ENCODE results near the gene RELCH.
A peak's percentile ranks its signal among the peaks of the same experiment; 100 is the strongest.

Gene RELCH

DNA sequence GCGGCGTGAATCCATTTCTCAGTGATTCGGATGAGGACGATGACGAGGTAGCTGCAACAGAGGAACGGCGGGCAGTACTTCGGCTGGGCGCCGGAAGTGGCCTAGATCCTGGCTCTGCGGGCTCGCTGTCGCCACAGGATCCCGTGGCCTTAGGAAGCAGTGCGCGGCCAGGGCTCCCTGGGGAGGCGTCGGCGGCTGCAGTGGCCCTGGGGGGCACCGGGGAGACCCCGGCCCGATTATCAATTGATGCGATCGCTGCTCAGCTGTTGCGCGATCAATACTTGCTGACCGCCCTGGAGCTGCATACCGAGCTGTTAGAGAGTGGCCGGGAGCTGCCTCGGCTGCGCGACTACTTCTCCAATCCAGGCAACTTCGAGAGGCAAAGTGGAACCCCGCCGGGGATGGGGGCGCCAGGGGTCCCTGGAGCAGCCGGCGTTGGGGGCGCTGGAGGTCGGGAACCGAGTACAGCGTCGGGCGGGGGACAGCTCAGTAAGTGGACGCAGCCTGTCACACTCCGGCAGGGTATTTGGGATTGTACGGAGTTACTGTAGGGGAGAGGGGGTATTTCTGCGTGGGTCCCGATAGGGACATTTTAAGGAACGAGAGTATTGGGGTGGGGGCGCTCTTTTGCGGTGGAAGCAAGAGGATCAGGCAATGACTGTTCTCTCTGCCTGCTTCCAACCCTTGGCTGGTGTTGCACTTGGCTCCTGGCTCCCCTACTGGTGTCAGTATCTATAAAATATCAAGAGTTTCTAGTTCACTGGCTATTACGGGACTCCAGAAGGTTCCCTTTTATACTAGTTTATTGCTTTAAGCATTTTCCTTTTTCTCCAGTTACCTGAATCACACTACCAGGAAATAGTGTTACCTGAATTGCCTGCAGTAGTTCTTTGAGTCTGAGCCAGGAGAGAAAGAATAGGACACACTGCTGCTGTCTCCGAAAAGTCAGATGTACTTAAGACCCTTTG is 772 bp downstream of the RELCH start:
- DNase-seq: no peak

- DNase-seq: no peak
These were observed 2.2 kb downstream of the RELCH start for GRCh38 chr18:62189208-62189607.

- DNase-seq: no peak
These were observed 9.0 kb downstream of the RELCH start for GRCh38 chr18:62196079-62196478.

- DNase-seq: no peak
These were observed 9.9 kb downstream of the RELCH start for GRCh38 chr18:62196980-62197379.

- DNase-seq: no peak
These were observed 11.2 kb downstream of the RELCH start for GRCh38 chr18:62198259-62198658.

- DNase-seq: no peak
These were observed 12.6 kb downstream of the RELCH start for GRCh38 chr18:62199629-62200028.

DNA sequence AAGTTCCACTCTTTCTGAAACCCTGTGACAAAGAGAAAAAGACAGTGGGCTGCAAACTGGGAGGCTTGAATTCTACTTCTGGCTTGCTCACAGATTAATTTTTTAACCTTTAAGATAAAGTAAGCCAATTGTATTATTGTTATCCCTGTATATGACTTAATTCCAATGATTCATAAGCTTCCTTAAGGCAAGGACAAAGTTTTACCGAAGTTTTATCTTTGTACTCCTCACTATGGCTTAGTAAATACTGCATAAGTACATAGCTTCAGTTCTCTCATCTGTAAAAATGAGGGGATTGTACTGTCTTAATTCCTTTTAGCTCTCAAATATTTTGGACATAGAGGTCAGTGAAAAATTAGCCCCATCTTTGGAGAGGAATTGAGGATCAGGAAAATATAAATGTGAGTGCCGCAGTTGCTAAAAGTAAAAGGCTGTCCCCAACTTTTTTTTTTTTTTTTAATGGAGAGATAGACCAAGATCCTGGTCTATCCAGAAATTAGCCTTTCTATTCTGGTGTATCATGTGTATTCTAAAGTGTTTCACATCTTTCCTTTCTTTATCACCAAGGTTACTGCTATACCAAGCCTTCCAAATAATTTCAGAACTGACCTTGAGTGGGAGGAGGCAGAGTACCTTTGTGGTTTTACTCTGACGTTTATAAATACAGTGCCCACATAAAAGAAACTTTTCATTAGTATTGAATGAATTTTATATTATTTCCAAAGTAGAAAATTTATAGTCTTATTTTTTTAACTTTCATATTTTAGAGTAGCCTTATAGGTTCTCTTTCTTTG is 13.3 kb downstream of the RELCH start:
- no peak for DNase-seq

DNA sequence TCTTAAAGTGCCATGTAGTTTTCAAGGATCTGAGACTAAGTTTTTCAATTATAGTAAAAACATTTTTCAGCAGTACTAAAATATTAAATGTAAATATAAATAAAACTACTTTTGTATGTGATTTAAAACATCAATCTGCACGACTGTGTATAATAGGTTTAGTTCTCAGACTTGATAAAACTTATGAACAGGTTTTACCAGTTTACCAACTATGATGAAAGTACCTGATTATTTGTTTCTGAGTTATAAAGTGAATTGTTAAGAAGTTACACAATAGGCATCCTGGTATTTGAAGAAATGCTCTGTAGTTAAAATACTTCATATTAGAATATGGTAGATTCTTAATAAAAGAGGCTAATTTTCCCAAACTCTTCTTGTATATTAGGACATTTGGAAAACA is 14.8 kb downstream of the RELCH start:
- no peak for DNase-seq

GRCh38 chr18:62205824-62206223 is 18.8 kb downstream of the RELCH start:
- no peak for DNase-seq

- no peak for DNase-seq
These were observed 19.5 kb downstream of the RELCH start for GRCh38 chr18:62206593-62206992.

- DNase-seq: no peak
These were observed 22.0 kb downstream of the RELCH start for GRCh38 chr18:62209046-62209445.

DNA sequence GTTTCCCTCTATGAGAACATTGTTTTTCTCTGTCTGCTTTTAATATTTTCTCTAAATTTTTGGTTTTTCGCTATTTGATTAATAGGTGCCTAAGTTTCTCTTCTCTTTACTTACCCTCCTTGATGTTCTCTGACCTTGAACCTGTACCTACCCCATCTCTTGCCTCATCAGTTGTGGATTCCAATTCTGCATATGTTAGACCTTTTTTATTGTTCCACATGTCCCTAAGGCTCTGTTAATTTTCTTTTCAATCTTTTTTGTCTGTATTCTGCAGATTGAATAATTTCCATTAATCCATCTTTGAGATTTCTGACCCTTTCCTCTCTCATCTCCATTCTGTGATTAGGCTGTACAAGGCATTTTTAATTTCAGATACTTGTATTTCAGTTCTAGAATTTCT is 23.1 kb downstream of the RELCH start:
- DNase-seq: no peak

- DNase-seq: no peak
These were observed 24.3 kb downstream of the RELCH start for GRCh38 chr18:62211325-62211828.

DNA sequence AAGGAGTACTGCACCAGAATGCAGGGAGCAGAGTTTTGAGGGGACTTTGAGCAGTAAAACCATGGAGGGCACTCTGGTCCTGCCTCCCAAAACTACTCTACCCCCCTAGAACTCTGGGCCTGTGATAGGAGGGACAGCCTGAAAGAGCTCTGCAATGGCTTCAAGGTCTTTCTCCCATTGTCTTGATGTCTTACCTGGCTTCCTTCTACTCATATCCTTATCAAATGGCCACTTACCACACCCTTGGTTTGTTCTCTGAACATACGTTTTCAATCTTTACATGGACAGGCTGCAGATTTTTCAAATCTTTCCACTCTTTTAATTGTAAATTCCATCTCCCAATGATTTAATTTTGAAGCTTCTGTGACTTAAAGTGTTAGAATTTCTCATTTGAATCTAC is 27.7 kb downstream of the RELCH start:
- DNase-seq: no peak

DNA sequence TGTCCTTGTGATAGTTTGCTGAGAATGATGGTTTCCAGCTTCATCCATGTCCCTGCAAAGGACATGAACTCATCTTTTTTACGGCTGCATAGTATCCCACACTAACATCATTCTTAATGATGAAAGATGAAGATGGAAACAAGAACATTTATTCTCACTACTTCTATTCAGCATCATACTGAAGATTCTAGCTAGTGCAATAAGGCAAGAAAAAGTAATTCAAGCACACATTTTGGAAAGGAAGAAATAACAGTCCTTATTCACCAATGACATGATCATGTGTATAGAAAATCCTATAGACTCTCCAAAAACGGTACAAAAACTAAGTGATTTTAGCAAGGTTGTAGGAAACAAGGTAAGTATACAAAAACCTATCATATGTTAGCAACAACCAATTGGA is 37.2 kb downstream of the RELCH start:
- no peak for DNase-seq

DNA sequence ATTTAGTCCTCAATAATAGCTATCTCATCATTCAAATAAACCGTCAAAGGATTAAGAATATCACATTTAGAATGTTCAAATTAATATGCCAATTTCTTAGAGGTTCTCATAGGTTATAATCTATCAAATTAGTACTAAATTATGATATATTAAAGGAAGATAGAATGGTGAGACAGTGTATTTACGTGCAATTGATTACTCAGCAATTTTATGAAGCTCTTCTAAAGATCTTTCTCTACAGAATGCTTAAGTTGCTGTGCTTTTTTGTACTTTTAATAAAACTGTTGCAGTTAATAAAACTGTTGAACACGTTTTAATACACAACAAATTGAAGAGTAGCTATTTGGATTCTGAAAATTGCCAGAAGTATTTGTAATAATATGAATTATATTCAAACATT is 39.0 kb downstream of the RELCH start:
- DNase-seq: no peak

DNA sequence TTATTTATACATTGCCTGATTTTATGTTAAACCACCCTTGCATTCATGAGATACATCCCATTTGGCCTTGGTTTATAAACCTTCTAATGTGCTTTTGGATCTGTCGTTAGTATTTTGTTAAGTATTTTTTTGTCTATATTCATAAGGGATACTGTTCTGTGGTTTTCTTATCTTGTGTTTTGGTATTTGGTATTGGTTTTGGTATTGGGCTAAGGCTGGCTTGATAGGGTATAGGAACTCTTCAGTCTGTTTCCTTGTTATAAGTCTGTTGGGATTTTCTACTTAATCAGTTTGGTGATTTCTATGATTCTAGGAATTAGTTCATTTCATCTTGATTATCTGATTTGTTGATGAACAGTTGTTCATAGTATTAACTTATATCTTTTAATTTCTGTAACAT is 49.2 kb downstream of the RELCH start:
- DNase-seq: no peak

GRCh38 chr18:62239475-62239874 is 52.4 kb downstream of the RELCH start:
- DNase-seq: no peak

DNA sequence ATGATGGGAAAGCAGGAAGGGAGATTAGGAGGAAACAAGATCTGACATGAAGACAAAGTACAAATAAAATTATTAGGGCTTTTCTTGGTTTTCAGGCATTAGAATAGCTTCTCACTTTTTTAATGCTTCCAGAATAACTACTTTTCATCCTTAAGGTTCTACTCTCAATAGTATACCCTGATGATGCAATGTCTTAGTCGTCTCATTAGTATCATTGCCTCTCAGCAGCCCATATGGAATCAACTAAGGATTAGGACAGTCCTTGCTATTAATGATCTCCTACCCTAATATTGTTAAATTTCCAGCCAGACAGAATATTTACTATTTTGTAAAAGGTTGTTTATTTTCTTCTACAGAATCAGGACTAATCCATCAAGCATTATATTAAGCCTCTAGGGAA is 55.9 kb downstream of the RELCH start:
- no peak for DNase-seq

- DNase-seq: no peak
These were observed 58.1 kb downstream of the RELCH start for GRCh38 chr18:62245177-62245576.

- no peak for DNase-seq
These were observed 58.6 kb downstream of the RELCH start for GRCh38 chr18:62245699-62246098.

- no peak for DNase-seq
These were observed 61.3 kb downstream of the RELCH start for GRCh38 chr18:62248313-62248712.

DNA sequence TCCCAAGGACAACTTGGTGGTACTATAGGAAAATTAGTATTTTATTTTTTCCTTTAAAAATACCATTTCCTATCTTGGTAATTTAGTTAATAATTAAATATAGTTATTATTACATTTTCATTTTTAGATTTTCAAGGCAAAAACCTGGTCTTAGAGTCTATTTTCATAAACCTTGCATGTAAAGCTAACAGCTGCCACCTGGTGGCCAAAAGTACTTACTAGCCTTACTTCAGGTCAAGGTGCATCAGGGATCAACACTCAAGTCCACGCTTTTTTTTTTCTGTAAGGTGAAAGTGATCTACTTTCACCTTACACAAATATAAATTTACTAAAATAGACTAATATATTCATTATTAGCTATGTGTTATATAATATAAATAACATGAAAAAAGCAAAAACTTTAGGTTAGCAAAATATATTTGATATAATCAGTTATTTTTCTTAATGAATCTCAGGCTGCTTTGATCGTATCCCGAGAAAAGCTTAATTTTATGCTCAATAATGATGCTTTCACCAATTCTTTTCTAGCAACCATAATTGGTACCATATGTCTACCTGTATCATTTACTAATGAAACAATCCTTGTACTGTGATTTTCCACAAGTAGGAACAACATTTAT is 62.5 kb downstream of the RELCH start:
- DNase-seq: peak; percentile 23

All from NCI-H2081 treated with DMSO at 0.1 percent for 48 hours (cell line).